ENCODE data around the gene TSGA10IP. TPM values are rescaled to one million over a fixed set of nuclear protein-coding genes. Genes with fewer than 3 reads are reported as not detected.
A peak's percentile ranks its signal among the peaks of the same experiment; 100 is the strongest.

TSGA10IP gene
- total and polyA plus RNA-seq, 10 of the 15 experiments (the other 5 are each of a cell fraction or from before 2014, with no cell fraction given): not detected

- Histone ChIP-seq H3K4me3 (no peak overlapping the region), H2AFZ (ENCODE audit: control insufficient read depth, low read depth, low read length) (peak overlapping the region; percentile 45), H3K4me2 (ENCODE audit: control insufficient read depth, insufficient read depth) (no peak overlapping the region), H3K36me3 (ENCODE audit: control insufficient read depth in 2 of 2, insufficient read depth in 2 of 2, low read length in 1 of 2) (peaks cover 0 to 6% of the 10 kb centered on the region in 2 experiments; a peak in 1 of 4 replicates), H4K20me1 (ENCODE audit: control insufficient read depth, insufficient read depth) (no peaks in the 10 kb centered on the region), H3K9me3 (replicated peaks; ENCODE audit: control insufficient read depth, insufficient read depth, low read length) (no peaks in the 10 kb centered on the region), H3K27ac (ENCODE audit: control insufficient read depth, insufficient read depth) (no peak overlapping the region), H3K79me2 (ENCODE audit: control insufficient read depth, insufficient read depth, low read length) (no peaks in the 10 kb centered on the region), H3K27me3 (replicated peaks in 1 of 2; ENCODE audit: control insufficient read depth in 2 of 2, insufficient read depth in 2 of 2, low read length in 1 of 2) (no peaks in the 10 kb centered on the region), H3K9ac (ENCODE audit: control insufficient read depth, insufficient read depth, low read length) (no peak overlapping the region), H3K4me1 (ENCODE audit: control insufficient read depth, insufficient read depth, low read length) (no peaks in the 10 kb centered on the region)
- in situ Hi-C loops (cut with MboI): loop anchor here (5.0 kb wide), 2 partner anchors 107 to 277 kb away; partner anchors contain the start of gene KAT5
- ChIA-PET POLR2A (interaction anchor here (0.7 to 1.3 kb wide), 5 partner anchors 28 to 269 kb away, joined by 3 to 4 read pairs (median 3); partner anchors contain the start of gene FIBP), CTCF (interaction anchor here (0.6 to 7.9 kb wide), 36 partner anchors 27 to 1477 kb away, joined by 3 to 167 read pairs (median 4); partner anchors contain the start of genes AP5B1, CCDC85B, FIBP and KAT5), RAD21 (ENCODE audit: unreplicated experiment) (interaction anchor here (0.6 to 3.5 kb wide), 11 partner anchors 34 to 277 kb away, joined by 3 to 40 read pairs (median 4); partner anchors contain the start of genes CCDC85B, EFEMP2, FIBP and FOSL1), SMC1A (ENCODE audit: uncharacterized antibody, unreplicated experiment) (interaction anchor here (0.5 to 2.7 kb wide), 10 partner anchors 56 to 277 kb away, joined by 3 to 28 read pairs (median 3); partner anchors contain the start of genes CCDC85B, FIBP, KAT5 and MUS81)
- intact Hi-C loops (cut with micrococcal nuclease; ENCODE audit: unreplicated experiment): loop anchor here (1.0 to 2.0 kb wide), 5 partner anchors 101 to 282 kb away; partner anchors contain the start of gene FIBP
- FAIRE-seq (peak; percentile 99), ATAC-seq (peak; percentile 100), DNase-seq (ENCODE audit: low read depth, low spot score) (peak; percentile 90)
- no TSS peak for BruUV-seq (replicated peaks)
- WGBS (ENCODE audit: insufficient coverage, insufficient replicate concordance, low lambda C conversion rate, missing lambda C conversion rate): 13% methylated on average over 10 of the region's 10 CpGs
- TF ChIP-seq ZNF217 (IDR thresholded peaks at IDR 0.05) (no peak), ZNF384 (IDR thresholded peaks at IDR 0.05; ENCODE audit: borderline replicate concordance, low read depth, low read length) (peak; percentile 78), MXI1 (IDR thresholded peaks at IDR 0.05; ENCODE audit: low read depth, low read length) (peak; percentile 70; the same call in 1 of the 2 replicates), SIX5 (IDR thresholded peaks at IDR 0.05; ENCODE audit: low read depth, low read length, severe bottlenecking) (peak; percentile 13), RAD21 (IDR thresholded peaks at IDR 0.05; ENCODE audit: insufficient read depth, low read depth, low read length) (peak; percentile 94), SPI1 (IDR thresholded peaks at IDR 0.05; ENCODE audit: borderline replicate concordance, insufficient read depth, low read depth, low read length) (peak; percentile 25; the same call in 1 of the 2 replicates), FOXM1 (IDR thresholded peaks at IDR 0.05; ENCODE audit: low read depth, low read length) (peak; percentile 51; the same call in 1 of the 2 replicates), NBN (IDR thresholded peaks at IDR 0.05) (peak; percentile 65; the same call in 1 of the 2 replicates), PBX3 (IDR thresholded peaks at IDR 0.05; ENCODE audit: insufficient replicate concordance, low read depth, low read length) (no peak), SKIL (IDR thresholded peaks at IDR 0.05; ENCODE audit: low read depth, poor library complexity, severe bottlenecking) (peak; percentile 79), MYB (IDR thresholded peaks at IDR 0.05; ENCODE audit: borderline replicate concordance, low read depth, low read length) (no peak), KLF5 (IDR thresholded peaks at IDR 0.05; ENCODE audit: partially characterized antibody) (no peak), SMARCA5 (IDR thresholded peaks at IDR 0.05) (peak; percentile 95), CTCF (IDR thresholded peaks at IDR 0.05 in 2 of 3, conservative IDR thresholded peaks at IDR 0.05 in 1 of 3; ENCODE audit: control insufficient read depth in 2 of 3, extremely low read depth in 1 of 3, insufficient read depth in 1 of 3, low read depth in 3 of 3, low read length in 3 of 3) (peak; percentile 92 to 100 (median 99); a peak in 5 of 6 replicates), IRF4 (IDR thresholded peaks at IDR 0.05; ENCODE audit: low read depth, low read length) (peak; percentile 65; the same call in 1 of the 2 replicates), POU2F2 (IDR thresholded peaks at IDR 0.05; ENCODE audit: borderline replicate concordance, low read depth, low read length) (peak; percentile 24; the same call in 1 of the 3 replicates), TBL1XR1 (IDR thresholded peaks at IDR 0.05; ENCODE audit: low read depth, low read length) (0 out of 2 replicates have a peak, but pooled peaks have one; percentile 34)
Observed at GRCh38 chr11:65988791-65989592, 43.7 kb downstream of the TSGA10IP start.
